SK-N-SH treated with all-trans-retinoic acid at 6 μM for 48 hours (cell line): ENCODE data around the gene SKA1.

Experiments
- ATAC-seq: fragments of 200-7000 bp; cut with Tn5 transposase; 3 replicates; pipeline ENCODE4 v1.9.1; 2020; ENCODE audit warnings: mild to moderate bottlenecking, moderate library complexity
- BACH2 ChIP-seq: fragments of 250-450 bp; sonication (Bioruptor Pico); IDR thresholded peaks from 2 replicates; pipeline ENCODE4 v1.9.0; 2021; ENCODE audit warnings: mild to moderate bottlenecking, borderline replicate concordance
- CSDC2 ChIP-seq: fragments of 250-450 bp; sonication (Bioruptor Pico); IDR thresholded peaks from 2 replicates; pipeline ENCODE4 v1.5.0; 2020; ENCODE audit warnings: mild to moderate bottlenecking, moderate library complexity
- CSRNP3 ChIP-seq: fragments of 250-450 bp; sonication (Bioruptor Pico); IDR thresholded peaks from 2 replicates; pipeline ENCODE4 v1.5.1; 2021; ENCODE audit warnings: mild to moderate bottlenecking, moderate library complexity
- GLIS3 ChIP-seq: fragments of 250-450 bp; sonication (Bioruptor Pico); IDR thresholded peaks from 2 replicates; pipeline ENCODE4 v1.5.0; 2020; ENCODE audit warnings: mild to moderate bottlenecking, moderate library complexity
- ISL1 ChIP-seq: fragments of 250-450 bp; sonication (Bioruptor Pico); IDR thresholded peaks from 2 replicates; pipeline ENCODE4 v2.1.2; 2022; ENCODE audit warnings: mild to moderate bottlenecking, moderate library complexity
- OSR1 ChIP-seq: fragments of 250-450 bp; sonication (Bioruptor Pico); IDR thresholded peaks from 2 replicates; pipeline ENCODE4 v1.8.0; 2022; ENCODE audit warnings: moderate library complexity, mild to moderate bottlenecking, inconsistent platforms
- POU6F1 ChIP-seq: fragments of 250-450 bp; sonication (Bioruptor Pico); IDR thresholded peaks from 2 replicates; pipeline ENCODE4 v1.8.0; 2021; ENCODE audit warnings: low read depth, mild to moderate bottlenecking, moderate library complexity, borderline replicate concordance
- PPARA ChIP-seq: fragments of 250-450 bp; sonication (Bioruptor Pico); IDR thresholded peaks from 2 replicates; pipeline ENCODE4 v1.5.0; 2020; ENCODE audit warnings: mild to moderate bottlenecking, borderline replicate concordance
- RARB ChIP-seq: fragments of 250-450 bp; sonication (Bioruptor Pico); IDR thresholded peaks from 2 replicates; pipeline ENCODE4 v1.8.0; 2021; ENCODE audit warnings: mild to moderate bottlenecking, moderate library complexity
- SNAI2 ChIP-seq: fragments of 250-450 bp; sonication (Bioruptor Pico); IDR thresholded peaks from 2 replicates; pipeline ENCODE4 v1.5.0; 2020; ENCODE audit warnings: mild to moderate bottlenecking, moderate library complexity
- TOX ChIP-seq: fragments of 250-450 bp; sonication (Bioruptor Pico); IDR thresholded peaks from 2 replicates; pipeline ENCODE4 v1.8.0; 2021; ENCODE audit warnings: mild to moderate bottlenecking, moderate library complexity, borderline replicate concordance
- TSHZ2 ChIP-seq: fragments of 250-450 bp; sonication (Bioruptor Pico); IDR thresholded peaks from 2 replicates; pipeline ENCODE4 v1.5.0; 2020; ENCODE audit warnings: mild to moderate bottlenecking, moderate library complexity
- ZFP3 ChIP-seq: fragments of 250-450 bp; sonication (Bioruptor Pico); IDR thresholded peaks from 2 replicates; pipeline ENCODE4 v1.5.0; 2020; ENCODE audit warnings: mild to moderate bottlenecking, moderate library complexity
- ZFP30 ChIP-seq: fragments of 450-650 bp; formaldehyde crosslinking; IDR thresholded peaks from 2 replicates; pipeline ENCODE4 v1.5.0; 2022; ENCODE audit warnings: mild to moderate bottlenecking, moderate library complexity
- ZNF565 ChIP-seq: fragments of 450-650 bp; formaldehyde crosslinking; conservative IDR thresholded peaks from 2 replicates; pipeline ENCODE4 v1.5.0; 2020; ENCODE audit warnings: low read depth, mild to moderate bottlenecking, moderate library complexity
- ZNF70 ChIP-seq: fragments of 450-650 bp; formaldehyde crosslinking; IDR thresholded peaks from 2 replicates; pipeline ENCODE4 v1.5.0; 2020; ENCODE audit warnings: mild to moderate bottlenecking, moderate library complexity
- ZNF8 ChIP-seq: fragments of 450-650 bp; formaldehyde crosslinking; IDR thresholded peaks from 2 replicates; pipeline ENCODE4 v1.5.0; 2020; ENCODE audit warnings: mild to moderate bottlenecking, moderate library complexity
- TF ChIP-seq, protein P1 (sequence below): fragments of 250-450 bp; sonication (Bioruptor Pico); IDR thresholded peaks from 2 replicates; pipeline ENCODE4 v1.8.0; 2020; ENCODE audit warnings: mild to moderate bottlenecking, moderate library complexity, borderline replicate concordance

SKA1 gene, protein sequence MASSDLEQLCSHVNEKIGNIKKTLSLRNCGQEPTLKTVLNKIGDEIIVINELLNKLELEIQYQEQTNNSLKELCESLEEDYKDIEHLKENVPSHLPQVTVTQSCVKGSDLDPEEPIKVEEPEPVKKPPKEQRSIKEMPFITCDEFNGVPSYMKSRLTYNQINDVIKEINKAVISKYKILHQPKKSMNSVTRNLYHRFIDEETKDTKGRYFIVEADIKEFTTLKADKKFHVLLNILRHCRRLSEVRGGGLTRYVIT

GRCh38 chr18:50374753-50375391 lies at the start of gene SKA1:
TSS of gene SKA1 (plus strand) at chr18:50375046. CDS start at chr18:50375831, 785 bp downstream.
- TF ChIP-seq TSHZ2 (CRISPR knock-in tag) (no peak), POU6F1 (CRISPR knock-in tag) (no peak), TOX (CRISPR knock-in tag) (no peak), ZNF70 (CRISPR knock-in tag) (no peak), SNAI2 (CRISPR knock-in tag) (no peak), PPARA (no peak), BACH2 (CRISPR knock-in tag) (no peak), CSDC2 (no peak), OSR1 (no peak)
- TF ChIP-seq, all 23 proteins: peak for 0
- peak; percentile 98 for ATAC-seq

DNA sequence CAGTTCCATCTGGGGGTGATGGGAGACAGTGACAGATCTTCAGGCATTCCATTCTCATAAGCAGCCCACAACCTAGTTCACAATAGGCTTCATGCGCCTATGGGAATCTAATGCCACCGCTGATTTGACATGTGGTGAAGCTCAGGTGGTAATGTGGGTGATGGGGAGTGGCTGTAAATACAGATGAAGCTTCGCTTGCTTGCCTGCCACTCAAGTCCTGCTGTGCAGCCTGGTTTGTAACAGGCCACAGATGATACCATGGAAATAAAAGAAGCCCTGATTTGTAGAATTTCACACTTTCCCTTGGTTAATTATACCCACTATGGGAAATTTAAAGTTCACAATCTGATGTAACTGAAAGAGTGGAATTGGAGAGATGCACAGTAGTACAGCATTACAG lies 46.9 kb upstream of the SKA1 start:
- no peak for ATAC-seq
- TF ChIP-seq, protein P1, sequence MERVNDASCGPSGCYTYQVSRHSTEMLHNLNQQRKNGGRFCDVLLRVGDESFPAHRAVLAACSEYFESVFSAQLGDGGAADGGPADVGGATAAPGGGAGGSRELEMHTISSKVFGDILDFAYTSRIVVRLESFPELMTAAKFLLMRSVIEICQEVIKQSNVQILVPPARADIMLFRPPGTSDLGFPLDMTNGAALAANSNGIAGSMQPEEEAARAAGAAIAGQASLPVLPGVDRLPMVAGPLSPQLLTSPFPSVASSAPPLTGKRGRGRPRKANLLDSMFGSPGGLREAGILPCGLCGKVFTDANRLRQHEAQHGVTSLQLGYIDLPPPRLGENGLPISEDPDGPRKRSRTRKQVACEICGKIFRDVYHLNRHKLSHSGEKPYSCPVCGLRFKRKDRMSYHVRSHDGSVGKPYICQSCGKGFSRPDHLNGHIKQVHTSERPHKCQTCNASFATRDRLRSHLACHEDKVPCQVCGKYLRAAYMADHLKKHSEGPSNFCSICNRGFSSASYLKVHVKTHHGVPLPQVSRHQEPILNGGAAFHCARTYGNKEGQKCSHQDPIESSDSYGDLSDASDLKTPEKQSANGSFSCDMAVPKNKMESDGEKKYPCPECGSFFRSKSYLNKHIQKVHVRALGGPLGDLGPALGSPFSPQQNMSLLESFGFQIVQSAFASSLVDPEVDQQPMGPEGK (CRISPR knock-in tag) = no peak
- TF ChIP-seq CSDC2 = no peak
- no peak for TF ChIP-seq OSR1
- TF ChIP-seq ZFP30 (CRISPR knock-in tag) = no peak
- no peak for TF ChIP-seq RARB
- TF ChIP-seq POU6F1 (CRISPR knock-in tag) = no peak
- no peak for TF ChIP-seq ZNF565
- TF ChIP-seq ZFP3 (CRISPR knock-in tag) = no peak
- no peak for TF ChIP-seq GLIS3
- TF ChIP-seq SNAI2 (CRISPR knock-in tag) = no peak
- TF ChIP-seq TSHZ2 (CRISPR knock-in tag) = no peak
- no peak for TF ChIP-seq ISL1 (CRISPR knock-in tag)
- no peak for TF ChIP-seq TOX (CRISPR knock-in tag)

DNA sequence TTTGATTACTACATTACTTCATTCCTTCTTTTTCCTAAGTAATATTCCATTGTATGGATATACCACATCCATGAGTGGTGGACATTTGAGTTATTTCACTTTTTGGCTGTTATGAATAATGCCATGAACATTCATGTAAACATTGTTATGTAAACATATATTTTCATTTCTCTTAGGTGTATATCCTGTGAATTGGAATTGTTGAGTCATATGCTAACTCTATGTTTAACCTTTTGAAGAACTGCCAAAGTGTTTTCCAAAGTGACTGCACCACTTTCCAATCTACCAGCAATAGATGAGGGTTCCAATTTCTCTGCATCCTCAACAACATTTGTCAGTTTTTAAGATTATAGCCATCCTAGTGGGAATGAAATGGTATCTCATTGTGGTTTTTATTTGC lies 44.7 kb upstream of the SKA1 start:
- TF ChIP-seq ZFP3 (CRISPR knock-in tag) (no peak), CSRNP3 (CRISPR knock-in tag) (no peak), ZNF8 (CRISPR knock-in tag) (peak; percentile 64), SNAI2 (CRISPR knock-in tag) (no peak), ISL1 (CRISPR knock-in tag) (no peak)
- TF ChIP-seq, all 23 proteins: peak for 1
- no peak for ATAC-seq
